Pancreas (tissue), 10 donors: ENCODE data around the gene CPT1A. TPM values are rescaled to one million over a fixed set of nuclear protein-coding genes. Genes with fewer than 3 reads are reported as not detected.

Source experiments
- ATAC-seq, 4 donors: fragments of 200-7000 bp; cut with Tn5 transposase; one replicate each; pipeline versions ENCODE4 v1.8.0 to v1.9.1; 2020; ENCODE audit warnings: mild to moderate bottlenecking in 4 of 4, moderate library complexity in 4 of 4
- DNase-seq, 6 donors: peaks; one replicate each; pipeline ENCODE4 v3.0.0-alpha.2; 2020
- FAIRE-seq: peaks from 2 replicates; lab custom pipeline; 2012; peaks lifted over from hg19 to GRCh38; lab: Jason Lieb, UNC
- H3K27ac ChIP-seq, 4 donors: fragments of 200-600 bp; sonication (generic); 1 replicate in 3 of 4; 2 replicates in 1 of 4; pipeline versions ENCODE4 v1.5.0 to v1.8.0; 2020
- H3K27me3 ChIP-seq, 4 donors: fragments of 200-600 bp; one replicate each; pipeline ENCODE4 v1.8.0; 2021
- H3K36me3 ChIP-seq, 3 donors: fragments of 200-600 bp; sonication (generic) in 1 of 3; one replicate each; pipeline versions ENCODE4 v1.5.0 to v1.8.0; 2020 to 2021
- H3K4me1 ChIP-seq, 3 donors: fragments of 200-600 bp; one replicate each; pipeline ENCODE4 v1.8.0; 2021
- H3K4me3 ChIP-seq, 4 donors: fragments of 200-600 bp; sonication (generic) in 2 of 4; one replicate each; pipeline versions ENCODE4 v1.5.0 to v1.8.0; 2020 to 2021
- H3K9me3 ChIP-seq, 4 donors: fragments of 200-600 bp; one replicate each; pipeline ENCODE4 v1.8.0; 2021
- CTCF ChIP-seq, 4 donors: fragments of 200-600 bp; sonication (generic) in 3 of 4; IDR thresholded peaks; one replicate each; pipeline versions ENCODE4 v1.5.0 to v1.8.0; 2021; ENCODE audit warnings: antibody characterized with exemption in 4 of 4
- WGBS, 2 donors: extraction: QIAGEN DNeasy Blood & Tissue Kit; methylation state at CpG; one replicate each; pipeline ENCODE4 v1.1.7; 2013; 5-methylcytosine and 5-hydroxymethylcytosine counted together
- intact Hi-C, 3 donors: fragments of 100-400 bp; cut with DNase I; formaldehyde crosslinking; loops; one replicate each; pipeline versions ENCODE4 v1.11.1 to v1.14.2; 2022
- polyA plus RNA-seq, 2 donors: library from polyadenylated mRNA; stranded (reverse); fragments of 200-250 nt; gene quantifications; one replicate each; pipeline ENCODE4 v1.2.3, GENCODE V29; 2013
- total RNA-seq, 6 donors: library from RNA; stranded (reverse); fragmentation: NEBNext Ultra II Directional in 4 of 6; extraction: Animal tissue kit (Norgen Biotek cat#: 25700) in 4 of 6; gene quantifications; one replicate each; pipeline versions ENCODE4 v1.2.1 to v1.2.4, GENCODE V29; 2021 to 2023
- donor health status: healthy with polysubstance abuse.
- donor health status: DM: no; HTN: no; CAD: no; lungs with moderate emphysema.
- donor health status: DM: no; HTN: no; CAD: no.
- donor health status: control.
- donor health status: control.
- donor health status: Bipolar disorder and iron deficiency.
- donor health status: DM: yes; HTN: yes; CAD: no.
- donor health status: DM: no; HTN: no; CAD: no.
- donor health status: DM: no; HTN: no; CAD: no.
- donor health status: DM: yes; HTN: yes; CAD: no.

Gene CPT1A
- total and polyA plus RNA-seq, 8 donors: 9.5 to 33.7 (median 20.5) TPM

GRCh38 chr11:68773521-68774193 lies 68.1 kb downstream of the CPT1A start:
- no peak for FAIRE-seq
- no peaks in the 10 kb centered on the region for H3K4me1 ChIP-seq
- no peak for DNase-seq
- ATAC-seq: no peak
- 89 to 92% methylated on average over 22 of the region's 22 CpGs for WGBS, 2 donors
- TF ChIP-seq CTCF (IDR thresholded peaks at IDR 0.05): no peak
- H3K27ac ChIP-seq: no peak overlapping the region
- H3K27me3 ChIP-seq: no peaks in the 10 kb centered on the region
- H3K4me3 ChIP-seq: no peak overlapping the region
- peaks cover 5 to 92% (median 27%) of the 10 kb centered on the region in 3 donors for H3K36me3 ChIP-seq
- no peaks in the 10 kb centered on the region for H3K9me3 ChIP-seq
- intact Hi-C loops: no loop called here

GRCh38 chr11:68772936-68773335 lies 68.8 kb downstream of the CPT1A start:
- no peaks in the 10 kb centered on the region for H3K9me3 ChIP-seq
- no peak overlapping the region for H3K4me3 ChIP-seq
- 96 to 98% methylated on average over 20 of the region's 20 CpGs for WGBS, 2 donors
- peaks cover 5 to 85% (median 27%) of the 10 kb centered on the region in 3 donors for H3K36me3 ChIP-seq
- no peak for DNase-seq
- no peaks in the 10 kb centered on the region for H3K4me1 ChIP-seq
- intact Hi-C loops: no loop called here
- no peaks in the 10 kb centered on the region for H3K27me3 ChIP-seq
- FAIRE-seq: no peak
- no peak for TF ChIP-seq CTCF (IDR thresholded peaks at IDR 0.05)
- no peak for ATAC-seq
- no peak overlapping the region for H3K27ac ChIP-seq

- TF ChIP-seq CTCF (IDR thresholded peaks at IDR 0.05): no peak
- FAIRE-seq (no peak), ATAC-seq (no peak), DNase-seq (no peak)
- Histone ChIP-seq H3K4me1 (no peaks in the 10 kb centered on the region), H3K27ac (no peak overlapping the region), H3K27me3 (no peaks in the 10 kb centered on the region), H3K36me3 (peaks cover 4 to 76% (median 27%) of the 10 kb centered on the region in 3 donors), H3K9me3 (no peaks in the 10 kb centered on the region), H3K4me3 (no peak overlapping the region)
- 90 to 93% methylated on average over 12 of the region's 12 CpGs for WGBS, 2 donors
- intact Hi-C loops: no loop called here
Observed at GRCh38 chr11:68770781-68771180, 70.9 kb downstream of the CPT1A start.

GRCh38 chr11:68767672-68768071 lies 74.0 kb downstream of the CPT1A start:
- no peak for DNase-seq
- WGBS, 2 donors: 95 to 96% methylated on average over 11 of the region's 11 CpGs
- no peak for ATAC-seq
- Histone ChIP-seq H3K27ac (no peak overlapping the region), H3K4me3 (no peak overlapping the region), H3K36me3 (peaks cover 3 to 56% (median 9%) of the 10 kb centered on the region in 3 donors), H3K27me3 (no peaks in the 10 kb centered on the region), H3K9me3 (no peaks in the 10 kb centered on the region), H3K4me1 (no peaks in the 10 kb centered on the region)
- intact Hi-C loops: no loop called here
- FAIRE-seq: no peak
- no peak for TF ChIP-seq CTCF (IDR thresholded peaks at IDR 0.05)

GRCh38 chr11:68766786-68767185 lies 74.9 kb downstream of the CPT1A start:
- DNase-seq (no peak), FAIRE-seq (no peak), ATAC-seq (no peak)
- no peak overlapping the region for H3K27ac ChIP-seq
- intact Hi-C loops: no loop called here
- no peak overlapping the region for H3K4me3 ChIP-seq
- WGBS, 2 donors: 94 to 95% methylated on average over 8 of the region's 8 CpGs
- TF ChIP-seq CTCF (IDR thresholded peaks at IDR 0.05): no peak
- H3K4me1 ChIP-seq: no peaks in the 10 kb centered on the region
- H3K36me3 ChIP-seq: peaks cover 2 to 56% (median 4%) of the 10 kb centered on the region in 3 donors
- no peaks in the 10 kb centered on the region for H3K27me3 ChIP-seq
- H3K9me3 ChIP-seq: no peaks in the 10 kb centered on the region
